EL (cell line): ENCODE results near the gene FBXO17.
"Not testable (repeated sequence)": the region's sequence is repeated elsewhere in the genome, so short reads cannot be mapped to it uniquely, and the experiment has no call there.

Experiments used
- DNase-seq: peaks from one replicate; pipeline ENCODE4 v3.0.0-alpha.2; 2016

FBXO17 gene

DNA sequence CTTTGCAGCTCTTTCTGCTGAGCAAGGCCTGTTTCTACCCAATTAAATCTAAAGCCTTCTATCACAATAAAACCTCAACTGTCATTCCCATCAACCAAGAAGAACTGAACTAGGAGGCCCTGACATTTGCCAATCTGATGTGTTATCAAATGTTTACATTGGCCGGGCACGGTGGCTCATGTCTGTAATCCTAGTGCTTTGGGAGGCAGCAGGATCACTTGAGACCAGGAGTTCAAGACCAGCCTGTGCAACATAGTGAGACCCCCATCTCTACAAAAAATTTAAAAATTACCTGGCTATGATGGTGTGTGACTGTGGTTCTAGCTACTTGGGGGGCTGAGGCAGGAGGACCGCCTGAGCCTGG lies 2.8 kb upstream of the FBXO17 start:
- DNase-seq, result no peak

DNA sequence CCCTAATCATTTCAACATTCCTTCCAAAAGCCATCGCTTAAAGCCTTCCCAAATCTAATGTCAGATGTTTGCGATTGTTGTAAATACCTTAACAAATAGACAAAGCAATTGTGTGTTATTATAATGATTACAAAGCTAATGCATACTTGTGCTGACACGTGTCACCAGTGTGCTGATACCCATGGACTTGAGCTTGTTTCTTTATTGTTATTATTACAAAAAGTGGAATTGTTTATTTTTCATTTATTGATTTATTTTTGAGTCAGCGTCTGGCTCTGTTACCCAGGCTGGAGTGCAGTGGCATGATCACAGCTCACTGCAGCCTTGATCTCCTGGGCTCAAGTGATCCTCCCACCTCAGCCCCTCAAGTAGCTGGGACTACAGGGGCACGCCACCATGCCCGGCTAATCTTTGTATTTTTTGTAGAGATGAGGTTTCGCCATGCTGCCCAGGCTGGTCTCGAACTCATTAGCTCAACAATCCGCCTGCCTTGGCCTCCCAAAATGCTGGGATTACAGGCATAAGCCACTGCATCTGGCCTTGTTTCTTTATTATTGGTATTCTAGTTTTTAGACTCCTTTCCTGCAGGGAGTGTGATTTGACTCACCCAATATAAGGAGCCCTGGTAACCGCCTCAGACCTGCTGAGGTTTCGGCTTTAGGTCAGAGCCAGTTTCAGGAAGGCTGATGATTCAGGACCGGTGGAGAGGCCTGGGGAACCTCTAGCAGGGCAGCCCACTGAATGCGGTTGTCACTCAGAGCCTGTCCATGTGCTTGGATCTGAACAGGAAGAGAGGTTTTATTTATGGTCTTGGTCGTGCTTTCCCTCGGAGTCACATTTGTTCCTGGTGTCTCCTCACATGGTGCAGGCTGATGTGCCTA lies 2.1 kb upstream of the FBXO17 start:
- peak; percentile 17 for DNase-seq

DNA sequence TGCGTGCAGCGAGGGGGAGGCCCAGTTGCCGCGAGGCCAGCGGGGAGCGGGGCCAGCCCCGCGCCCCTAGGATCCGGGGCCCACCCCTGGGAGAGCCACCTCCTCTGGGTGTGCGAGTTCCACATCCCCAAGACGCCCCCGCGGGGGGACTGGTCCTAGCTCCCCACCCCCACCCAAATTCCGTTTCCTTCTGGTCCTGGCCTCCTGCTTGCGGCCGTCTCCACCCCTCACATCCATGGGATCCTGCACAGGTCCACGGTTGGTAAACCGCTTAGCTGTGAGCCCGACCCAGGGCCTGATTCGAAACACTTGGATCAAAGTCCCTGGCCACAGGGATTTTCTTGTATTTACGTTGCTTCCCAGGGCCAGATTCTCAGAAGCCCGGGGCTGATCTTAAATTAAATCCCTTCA lies 324 bp upstream of the FBXO17 start:
- peak; percentile 50 for DNase-seq

DNA sequence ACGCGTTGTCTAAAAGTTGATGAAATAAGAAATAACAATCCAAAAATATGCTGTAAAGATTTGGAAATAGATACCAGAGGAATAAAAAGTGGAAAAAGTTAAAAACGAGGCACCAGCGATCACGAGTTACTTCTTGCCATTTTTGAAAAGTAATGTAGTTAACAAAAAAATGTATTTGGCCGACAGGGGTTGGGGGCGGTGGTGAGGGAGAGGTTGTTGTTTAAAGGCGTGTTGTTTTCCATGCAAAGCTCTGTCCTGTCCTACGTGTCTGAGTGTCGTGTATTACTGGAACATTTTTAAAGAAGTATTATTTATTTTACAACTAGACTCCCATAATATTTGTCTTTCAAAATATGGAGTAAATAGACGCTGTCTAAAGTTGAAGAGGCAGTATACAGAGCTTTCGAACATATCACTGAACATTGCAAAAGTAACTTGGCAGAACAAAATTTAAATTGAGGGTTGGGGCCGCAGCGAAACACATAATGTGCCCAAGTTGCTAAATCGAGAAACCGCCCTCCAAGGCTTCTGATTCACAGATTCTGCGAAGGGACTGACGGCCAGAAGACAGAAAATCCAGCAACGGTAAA lies 823 bp downstream of the FBXO17 start:
- no peak for DNase-seq

GRCh38 chr19:38971672-38972071 lies 3.9 kb downstream of the FBXO17 start:
- no peak for DNase-seq

DNA sequence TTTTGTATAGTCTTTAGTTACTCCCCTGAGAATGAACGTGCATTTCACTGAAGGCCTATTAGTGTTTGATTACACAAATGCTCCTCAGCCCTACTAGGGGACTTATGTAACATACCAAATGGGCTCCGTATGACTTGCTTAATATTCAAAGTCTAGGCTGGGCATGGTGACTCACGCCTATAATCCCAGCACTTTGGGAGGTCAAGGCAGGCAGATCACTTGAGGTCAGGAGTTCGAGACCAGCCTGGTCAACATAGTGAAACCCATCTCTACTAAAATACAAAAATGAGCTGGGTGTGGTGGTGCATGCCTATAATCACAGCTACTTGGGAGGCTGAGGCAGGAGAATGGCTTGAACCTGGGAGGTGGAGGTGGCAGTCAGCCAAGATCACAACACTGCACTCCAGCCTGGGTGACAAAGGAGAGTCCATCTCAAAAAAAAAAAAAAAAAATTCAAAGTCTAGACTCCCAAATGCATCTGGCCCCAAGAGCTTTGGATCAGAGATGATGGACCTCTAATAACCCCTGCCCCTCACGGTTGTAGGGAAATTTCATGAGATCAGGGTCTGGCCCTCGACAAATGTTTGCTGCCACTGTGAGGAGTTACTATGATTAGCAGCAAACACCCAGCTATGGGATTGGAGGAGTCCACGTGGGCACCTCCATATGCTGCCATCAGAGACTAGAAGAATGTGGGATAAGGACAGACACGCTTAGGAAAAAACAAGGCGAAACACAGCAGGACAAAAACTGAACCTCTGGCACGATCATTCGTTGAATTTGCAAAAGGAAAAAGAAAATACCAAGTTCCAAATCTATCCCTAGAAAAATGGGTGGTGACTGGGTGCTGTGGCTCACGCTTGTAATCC lies 4.6 kb downstream of the FBXO17 start:
- DNase-seq, result no peak

DNA sequence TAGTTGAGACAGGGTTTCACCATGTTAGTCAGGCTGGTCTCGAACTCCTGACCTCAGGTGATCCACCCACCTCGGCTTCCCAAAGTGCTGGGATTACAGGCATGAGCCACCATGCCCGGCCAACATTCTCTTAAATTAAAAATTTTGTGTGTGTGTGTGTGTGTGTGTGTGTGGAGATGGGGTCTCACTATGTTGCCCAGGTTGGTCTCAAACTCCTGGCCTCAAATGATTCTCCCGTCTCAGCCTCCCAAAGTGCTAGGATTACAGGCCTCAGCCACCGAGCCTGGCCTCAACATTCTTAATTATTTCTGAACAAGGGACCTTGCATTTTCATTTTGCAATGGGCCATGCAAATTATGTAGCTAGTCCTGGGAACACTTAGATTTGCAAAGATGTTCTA lies 9.4 kb downstream of the FBXO17 start:
- DNase-seq, result not testable (repeated sequence)

DNA sequence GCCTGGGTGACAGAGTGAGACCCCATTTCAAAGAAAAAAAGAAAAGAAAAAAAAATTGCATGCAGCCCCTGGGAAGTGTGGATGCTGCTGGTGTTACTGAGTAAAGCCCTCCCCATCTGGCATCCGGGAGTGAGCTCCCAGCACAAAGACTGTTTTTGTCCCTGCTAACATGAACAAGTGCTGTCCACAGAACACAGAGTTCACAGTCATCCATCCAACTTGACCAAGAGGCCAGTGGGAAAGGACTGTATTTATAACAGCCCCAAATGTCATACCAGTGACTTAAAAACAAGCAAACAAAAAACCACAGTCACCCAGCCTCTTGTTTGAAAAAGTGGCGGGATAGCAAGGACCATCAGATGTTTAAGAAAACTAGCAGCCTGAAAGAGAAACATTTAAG lies 10.8 kb downstream of the FBXO17 start:
- no peak for DNase-seq

DNA sequence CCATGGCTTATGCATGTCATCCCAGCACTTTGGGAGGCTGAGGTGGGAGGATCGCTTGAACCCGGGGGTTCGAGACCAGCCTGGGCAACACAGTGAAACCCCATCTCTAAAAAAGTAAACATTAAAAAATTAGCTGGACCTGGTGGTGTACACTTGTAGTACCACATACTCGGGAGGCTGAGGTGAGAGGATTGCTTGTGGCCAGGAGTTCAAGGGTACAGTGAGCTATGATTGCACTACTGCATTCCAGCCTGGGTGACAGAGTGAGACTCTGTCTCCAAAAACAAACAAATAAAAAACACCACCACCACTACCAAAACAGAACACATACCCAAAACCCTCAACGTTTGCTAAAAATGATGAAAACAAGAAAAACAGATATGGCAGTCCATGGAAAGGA lies 15.9 kb downstream of the FBXO17 start:
- DNase-seq, result no peak

DNA sequence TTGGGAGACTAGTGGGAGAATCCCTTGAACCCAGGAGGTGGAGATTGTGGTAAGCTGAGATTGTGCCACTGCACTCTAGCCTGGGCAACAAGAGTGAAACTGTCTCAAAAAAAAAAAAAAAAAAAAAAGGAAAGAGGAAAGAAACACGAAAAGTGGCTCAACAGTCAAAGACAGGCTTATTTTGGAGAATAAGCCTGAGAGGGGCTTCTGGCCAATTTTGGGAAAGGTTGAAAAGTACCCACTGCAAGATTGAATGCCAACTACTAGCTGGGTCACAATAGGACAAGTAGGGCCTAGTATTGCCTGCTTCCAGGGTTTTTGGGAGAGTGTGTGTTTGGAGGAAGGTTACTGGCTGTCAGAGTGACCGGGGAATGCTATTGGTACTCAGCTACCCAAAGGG lies 17.2 kb downstream of the FBXO17 start:
- DNase-seq, result no peak

- no peak for DNase-seq
Observed at GRCh38 chr19:38956264-38956663, 19.3 kb downstream of the FBXO17 start.

DNA sequence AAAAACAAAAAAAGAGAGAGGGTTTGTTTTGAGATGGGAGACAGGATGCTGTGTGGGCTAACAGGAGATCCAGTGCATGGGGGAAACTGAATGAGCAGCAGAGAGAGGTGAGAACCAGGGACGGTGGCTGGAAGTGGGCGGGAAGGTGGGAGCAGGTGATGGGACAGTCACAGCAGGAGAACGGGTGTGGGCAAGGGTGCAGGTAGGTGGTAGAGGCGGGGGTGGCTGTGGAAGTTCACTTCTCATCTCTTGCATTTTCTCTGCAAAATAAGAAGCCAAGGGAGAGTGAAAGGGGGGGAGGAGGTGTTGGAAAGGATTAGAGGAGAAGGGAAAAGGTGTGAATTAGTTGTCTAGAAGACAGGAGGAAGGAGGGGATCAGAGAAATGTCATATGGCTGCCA lies 21.9 kb downstream of the FBXO17 start:
- DNase-seq, result no peak

DNA sequence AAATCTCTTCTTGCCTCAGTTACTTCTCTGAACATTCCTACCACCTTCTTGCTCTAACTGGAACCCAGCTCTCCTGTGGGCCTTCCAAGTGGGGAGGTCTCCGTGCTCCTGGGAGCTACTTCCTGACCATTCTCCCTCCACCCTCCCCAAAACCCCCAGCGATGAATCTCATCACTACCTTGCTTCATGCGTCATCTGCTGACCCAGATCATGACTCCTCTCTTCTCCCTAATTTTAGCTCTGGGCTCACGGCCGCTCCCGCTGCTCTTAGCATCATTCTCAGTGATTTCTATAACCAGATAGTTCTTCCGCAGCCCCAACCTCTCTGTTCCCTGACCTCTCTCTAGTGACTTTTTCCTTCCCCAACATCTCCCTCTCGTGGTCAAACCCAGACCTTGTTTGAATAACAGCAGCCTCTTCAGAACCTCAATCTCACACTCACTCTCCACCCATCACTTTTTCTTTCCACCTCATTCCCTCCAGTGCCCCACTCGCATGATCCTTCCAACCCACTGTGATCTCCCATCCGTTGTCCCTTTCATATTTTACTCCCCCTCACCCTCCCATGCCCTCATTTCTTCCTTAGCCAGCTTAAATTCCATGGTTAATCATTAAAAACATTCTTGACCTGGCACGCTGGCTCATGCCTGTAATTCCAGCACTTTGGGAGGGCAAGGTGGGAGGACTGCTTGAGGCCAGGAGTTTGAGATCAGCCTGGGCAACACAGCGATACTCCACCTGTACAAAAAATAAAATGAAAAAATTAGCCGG lies 23.0 kb downstream of the FBXO17 start:
- no peak for DNase-seq

- DNase-seq, result no peak
Observed at GRCh38 chr19:38951187-38951586, 24.4 kb downstream of the FBXO17 start.

DNA sequence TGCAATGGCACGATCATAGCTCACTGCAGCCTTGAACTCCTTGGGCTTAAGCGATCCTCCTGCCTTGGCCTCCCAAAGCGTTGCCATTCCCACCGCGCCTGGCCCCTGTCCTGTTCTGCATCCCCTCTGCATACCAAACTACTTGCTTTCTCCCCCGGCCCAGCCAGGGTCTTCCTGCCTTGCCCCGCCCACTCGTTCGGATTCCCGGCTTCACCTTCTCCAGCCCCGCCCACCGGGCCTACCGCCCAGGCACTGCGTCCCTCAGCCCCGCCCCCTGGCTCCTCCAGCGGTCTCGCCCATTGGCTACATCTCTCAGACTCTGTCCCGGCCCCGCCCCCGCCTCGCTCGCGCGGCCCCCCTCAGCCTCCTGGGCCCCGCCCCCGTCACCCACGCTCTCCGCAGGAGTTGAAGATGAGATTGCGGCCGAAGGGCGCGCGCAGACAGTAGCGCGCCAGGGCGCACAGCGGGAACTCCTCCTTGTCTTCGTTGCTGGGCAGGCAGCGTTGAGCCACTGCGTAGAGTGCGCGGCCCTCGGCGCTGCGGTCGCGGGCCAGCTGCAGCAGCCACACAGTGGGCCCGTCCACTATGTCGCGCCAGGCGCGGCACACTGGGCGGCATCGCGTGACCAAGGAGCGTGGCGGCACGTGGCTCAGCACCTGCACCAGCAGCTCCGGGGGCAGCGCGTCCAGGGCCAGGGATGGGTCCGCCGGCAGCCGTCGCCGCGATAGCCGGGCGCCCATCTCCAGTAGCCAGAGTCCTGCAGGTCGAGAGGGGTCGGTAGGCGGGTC lies 25.8 kb downstream of the FBXO17 start:
- peak; percentile 16 for DNase-seq

GRCh38 chr19:38946229-38947010 lies 29.1 kb downstream of the FBXO17 start:
- no peak for DNase-seq

DNA sequence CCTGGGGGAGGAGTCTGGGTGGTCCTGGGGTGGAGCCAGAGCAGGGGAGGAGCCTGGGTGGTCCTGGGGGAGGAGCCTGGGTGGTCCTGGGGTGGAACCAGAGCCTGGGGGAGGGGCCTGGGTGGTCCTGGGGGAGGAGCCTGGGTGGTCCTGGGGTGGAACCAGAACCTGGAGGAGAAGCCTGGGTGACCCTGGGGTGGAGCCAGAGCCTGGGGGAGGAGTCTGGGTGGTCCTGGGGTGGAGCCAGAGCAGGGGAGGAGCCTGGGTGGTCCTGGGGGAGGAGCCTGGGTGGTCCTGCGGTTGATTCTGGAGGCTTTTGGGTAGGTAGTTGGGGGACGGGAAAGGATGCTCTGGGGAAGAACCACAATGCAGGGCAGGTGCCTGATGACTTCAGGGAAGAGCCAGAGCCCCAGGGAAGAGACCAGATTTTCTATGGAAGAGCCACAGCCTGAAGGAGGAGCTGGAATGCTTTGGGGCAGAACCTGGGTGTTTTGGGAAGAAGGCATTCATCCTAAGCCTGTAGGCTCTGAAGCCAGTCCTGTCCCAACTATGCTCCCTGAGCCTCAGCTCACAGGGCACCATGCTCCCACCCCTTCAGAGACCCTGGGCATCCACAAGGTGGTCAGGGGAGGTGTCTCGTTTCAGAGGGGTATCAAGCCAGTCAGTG lies 29.8 kb downstream of the FBXO17 start:
- no peak for DNase-seq

DNA sequence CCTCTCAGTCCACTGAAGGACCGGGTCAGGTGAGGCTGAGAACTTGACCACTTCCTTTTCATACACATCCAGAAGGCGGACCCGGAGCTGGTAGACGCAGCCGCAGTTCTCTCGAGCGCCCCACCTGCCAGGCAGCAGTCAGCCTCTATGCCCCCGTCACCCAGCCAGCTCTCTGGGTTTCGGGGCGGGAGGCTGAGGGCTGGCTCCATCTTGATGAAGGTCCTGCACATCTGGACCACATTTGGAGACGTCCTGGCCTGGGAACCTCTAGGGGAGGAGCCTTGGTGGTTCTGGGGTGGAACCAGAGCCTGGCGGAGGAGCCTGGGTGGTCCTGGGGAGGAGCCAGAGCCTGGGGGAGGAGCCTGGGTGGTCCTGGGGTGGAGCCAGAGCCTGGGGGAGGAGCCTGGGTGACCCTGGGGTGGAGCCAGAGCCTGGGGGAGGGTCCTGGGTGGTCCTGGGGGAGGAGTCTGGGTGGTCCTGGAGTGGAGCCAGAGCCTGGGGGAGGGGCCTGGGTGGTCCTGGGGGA lies 30.5 kb downstream of the FBXO17 start:
- no peak for DNase-seq

DNA sequence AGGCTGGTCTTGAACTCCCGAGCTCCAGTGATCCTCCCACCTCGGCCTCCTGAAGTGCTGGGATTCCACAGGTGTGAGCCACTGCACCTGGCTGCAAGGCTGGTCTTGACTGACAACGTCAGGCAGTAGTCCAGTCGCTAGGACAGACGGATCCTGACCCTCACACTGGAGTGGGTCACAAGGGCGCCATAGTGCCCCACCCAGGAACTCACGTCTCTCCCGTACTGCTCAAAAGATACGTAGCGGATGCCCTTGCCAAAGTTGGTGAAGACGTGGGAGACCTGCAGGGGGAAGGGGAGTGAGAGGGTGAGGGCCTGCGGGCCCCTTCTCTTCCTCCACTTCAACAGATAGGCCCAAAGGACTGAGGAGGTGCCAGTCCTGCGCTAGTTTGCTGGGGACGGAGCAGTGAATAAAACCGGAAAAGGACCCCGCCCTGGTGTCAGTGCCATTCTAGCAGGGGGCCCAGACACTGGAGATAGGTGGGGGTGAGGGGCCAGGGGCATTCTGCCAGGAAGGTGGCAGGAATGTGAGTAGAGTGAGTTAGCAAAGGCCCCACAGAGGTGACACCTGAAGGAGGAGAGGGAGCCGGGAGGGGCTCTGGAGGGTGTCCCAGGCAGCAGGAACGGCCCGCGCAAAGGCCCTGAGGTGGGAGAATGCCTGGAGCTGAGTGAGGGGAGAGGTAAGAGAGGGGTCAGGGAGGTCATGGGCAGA lies 32.9 kb downstream of the FBXO17 start:
- no peak for DNase-seq

DNA sequence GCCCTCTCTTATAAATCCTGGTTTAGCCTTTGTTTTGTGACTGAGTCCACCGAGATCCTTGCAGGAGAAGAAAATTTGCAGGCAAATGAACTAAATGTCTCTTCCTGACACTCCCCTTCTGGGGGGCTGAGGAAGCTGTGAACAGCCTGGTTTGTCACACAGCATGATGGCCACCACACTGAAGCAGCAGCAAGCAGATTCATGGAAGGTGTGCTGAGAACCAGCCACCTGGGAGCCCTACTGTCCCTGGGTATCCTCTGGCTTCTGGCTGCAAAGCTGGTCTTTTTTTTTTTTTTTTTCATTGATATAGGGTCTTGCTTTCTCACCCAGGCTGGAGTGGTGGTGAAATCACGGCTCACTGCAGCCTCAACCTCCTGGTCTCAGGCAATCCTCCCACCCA lies 33.6 kb downstream of the FBXO17 start:
- no peak for DNase-seq
